HUES48 (cell line): ENCODE measurements around the gene MEST.
"Not testable (repeated sequence)": the region's sequence is repeated elsewhere in the genome, so short reads cannot be mapped to it uniquely, and the experiment has no call there.

Experiments used
- H3K27ac ChIP-seq: one replicate; pipeline ENCODE4 v1.7.0; 2013; ENCODE audit warnings: low read depth, low read length, inconsistent platforms
- H3K27me3 ChIP-seq: 2 replicates; pipeline ENCODE4 v1.6.1; 2013; ENCODE audit warnings: mild to moderate bottlenecking, low read length; ENCODE audit not compliant: control insufficient read depth, insufficient read depth
- H3K36me3 ChIP-seq: 2 replicates; pipeline ENCODE4 v1.6.1; 2013; ENCODE audit warnings: low read length; ENCODE audit not compliant: control insufficient read depth, insufficient read depth
- H3K4me1 ChIP-seq: 2 replicates; pipeline ENCODE4 v1.6.1; 2013; ENCODE audit warnings: mild to moderate bottlenecking, low read length; ENCODE audit not compliant: control insufficient read depth, insufficient read depth
- H3K4me3 ChIP-seq: 2 replicates; pipeline ENCODE4 v1.5.1; 2013; ENCODE audit warnings: mild to moderate bottlenecking, low read depth, low read length
- H3K9ac ChIP-seq: 2 replicates; pipeline ENCODE4 v1.6.1; 2013; ENCODE audit warnings: mild to moderate bottlenecking, low read depth, low read length, moderate library complexity
- H3K9me3 ChIP-seq: 2 replicates; pipeline ENCODE4 v1.6.1; 2013; ENCODE audit warnings: low read length; ENCODE audit not compliant: control insufficient read depth, insufficient read depth

MEST gene

GRCh38 chr7:130493275-130493873 is 1.5 kb downstream of the MEST start:
- peaks cover 13% of the 10 kb centered on the region; the same call in 1 of the 2 replicates for H3K4me1 ChIP-seq
- peaks cover 31% of the 10 kb centered on the region for H3K36me3 ChIP-seq
- no peak overlapping the region for H3K9ac ChIP-seq
- peaks cover 5% of the 10 kb centered on the region for H3K9me3 ChIP-seq
- H3K27ac ChIP-seq, result no peak overlapping the region
- peak overlapping the region; percentile 49 for H3K4me3 ChIP-seq
- H3K27me3 ChIP-seq, result peaks cover 25% of the 10 kb centered on the region

GRCh38 chr7:130494431-130494858 is 2.6 kb downstream of the MEST start:
- no peak overlapping the region for H3K9ac ChIP-seq
- peaks cover 25% of the 10 kb centered on the region for H3K27me3 ChIP-seq
- no peak overlapping the region for H3K4me3 ChIP-seq
- no peak overlapping the region for H3K27ac ChIP-seq
- peaks cover 12% of the 10 kb centered on the region; the same call in 1 of the 2 replicates for H3K4me1 ChIP-seq
- H3K36me3 ChIP-seq, result peaks cover 42% of the 10 kb centered on the region
- H3K9me3 ChIP-seq, result peaks cover 5% of the 10 kb centered on the region

- peaks cover 96% of the 10 kb centered on the region for H3K36me3 ChIP-seq
- no peak overlapping the region for H3K9ac ChIP-seq
- no peak overlapping the region for H3K4me3 ChIP-seq
- no peak overlapping the region for H3K27ac ChIP-seq
- no peaks in the 10 kb centered on the region for H3K4me1 ChIP-seq
- no peaks in the 10 kb centered on the region for H3K27me3 ChIP-seq
- no peaks in the 10 kb centered on the region for H3K9me3 ChIP-seq
Measured at GRCh38 chr7:130500463-130500862, 8.6 kb downstream of the MEST start.

- Histone ChIP-seq H3K4me1 (no peaks in the 10 kb centered on the region), H3K9ac (no peak overlapping the region), H3K27me3 (no peaks in the 10 kb centered on the region), H3K36me3 (peaks cover 96% of the 10 kb centered on the region), H3K27ac (no peak overlapping the region), H3K9me3 (no peaks in the 10 kb centered on the region), H3K4me3 (no peak overlapping the region)
Measured at GRCh38 chr7:130500910-130501309, 9.0 kb downstream of the MEST start.

GRCh38 chr7:130505753-130506152 is 13.9 kb downstream of the MEST start:
- Histone ChIP-seq H3K36me3 (peaks cover 87% of the 10 kb centered on the region), H3K9me3 (no peaks in the 10 kb centered on the region), H3K4me3 (no peak overlapping the region), H3K27ac (no peak overlapping the region), H3K9ac (no peak overlapping the region), H3K4me1 (no peaks in the 10 kb centered on the region), H3K27me3 (no peaks in the 10 kb centered on the region)

- Histone ChIP-seq H3K27ac (no peak overlapping the region), H3K36me3 (peaks cover 87% of the 10 kb centered on the region), H3K4me1 (no peaks in the 10 kb centered on the region), H3K9ac (no peak overlapping the region), H3K4me3 (no peak overlapping the region), H3K27me3 (no peaks in the 10 kb centered on the region), H3K9me3 (no peaks in the 10 kb centered on the region)
Measured at GRCh38 chr7:130506358-130506757, 14.5 kb downstream of the MEST start.

- H3K4me1 ChIP-seq, H3K9ac ChIP-seq, H3K9me3 ChIP-seq, H3K4me3 ChIP-seq, H3K27ac ChIP-seq, H3K27me3 ChIP-seq: not testable (repeated sequence)
- peaks cover 44% of the 10 kb centered on the region for H3K36me3 ChIP-seq
Measured at GRCh38 chr7:130512038-130512437, 20.2 kb downstream of the MEST start.

- no peaks in the 10 kb centered on the region for H3K27me3 ChIP-seq
- H3K27ac ChIP-seq, result no peak overlapping the region
- H3K9ac ChIP-seq, result no peak overlapping the region
- H3K36me3 ChIP-seq, result peaks cover 30% of the 10 kb centered on the region; the same call in 1 of the 2 replicates
- H3K9me3 ChIP-seq, result no peaks in the 10 kb centered on the region
- no peaks in the 10 kb centered on the region for H3K4me1 ChIP-seq
- no peak overlapping the region for H3K4me3 ChIP-seq
Measured at GRCh38 chr7:130513447-130513846, 21.6 kb downstream of the MEST start.

GRCh38 chr7:130515315-130516040 is 23.6 kb downstream of the MEST start:
- Histone ChIP-seq H3K4me3 (no peak overlapping the region), H3K27ac (no peak overlapping the region), H3K4me1 (no peaks in the 10 kb centered on the region), H3K27me3 (no peaks in the 10 kb centered on the region), H3K9ac (no peak overlapping the region), H3K36me3 (peaks cover 19% of the 10 kb centered on the region; the same call in 1 of the 2 replicates), H3K9me3 (no peaks in the 10 kb centered on the region)

- Histone ChIP-seq H3K4me1 (no peaks in the 10 kb centered on the region), H3K36me3 (peaks cover 5% of the 10 kb centered on the region; the same call in 1 of the 2 replicates), H3K27me3 (no peaks in the 10 kb centered on the region), H3K9me3 (no peaks in the 10 kb centered on the region), H3K4me3 (no peak overlapping the region), H3K9ac (no peak overlapping the region), H3K27ac (no peak overlapping the region)
Measured at GRCh38 chr7:130521258-130521951, 29.5 kb downstream of the MEST start.
